Activated CD8-positive, alpha-beta memory T cell treated with anti-CD3 and anti-CD28 coated beads, Interleukin-2, amount 50 U/mL, for 4 hours (primary cell): Measurements from ENCODE around the gene TTLL11.
"Not testable (repeated sequence)": the region's sequence is repeated elsewhere in the genome, so short reads cannot be mapped to it uniquely, and the experiment has no call there.

Source experiments
- DNase-seq: peaks from one replicate; pipeline ENCODE4 v3.0.0-alpha.2; 2020

TTLL11 gene

GRCh38 chr9:122075135-122076030 lies 17.7 kb downstream of the TTLL11 start:
- no peak for DNase-seq

- DNase-seq, result no peak
These were observed 21.4 kb downstream of the TTLL11 start for GRCh38 chr9:122071715-122072114.

- DNase-seq, result no peak
These were observed 22.2 kb downstream of the TTLL11 start for GRCh38 chr9:122070728-122071515.

GRCh38 chr9:122066680-122067079 lies 26.4 kb downstream of the TTLL11 start:
- DNase-seq, result not testable (repeated sequence)

DNA sequence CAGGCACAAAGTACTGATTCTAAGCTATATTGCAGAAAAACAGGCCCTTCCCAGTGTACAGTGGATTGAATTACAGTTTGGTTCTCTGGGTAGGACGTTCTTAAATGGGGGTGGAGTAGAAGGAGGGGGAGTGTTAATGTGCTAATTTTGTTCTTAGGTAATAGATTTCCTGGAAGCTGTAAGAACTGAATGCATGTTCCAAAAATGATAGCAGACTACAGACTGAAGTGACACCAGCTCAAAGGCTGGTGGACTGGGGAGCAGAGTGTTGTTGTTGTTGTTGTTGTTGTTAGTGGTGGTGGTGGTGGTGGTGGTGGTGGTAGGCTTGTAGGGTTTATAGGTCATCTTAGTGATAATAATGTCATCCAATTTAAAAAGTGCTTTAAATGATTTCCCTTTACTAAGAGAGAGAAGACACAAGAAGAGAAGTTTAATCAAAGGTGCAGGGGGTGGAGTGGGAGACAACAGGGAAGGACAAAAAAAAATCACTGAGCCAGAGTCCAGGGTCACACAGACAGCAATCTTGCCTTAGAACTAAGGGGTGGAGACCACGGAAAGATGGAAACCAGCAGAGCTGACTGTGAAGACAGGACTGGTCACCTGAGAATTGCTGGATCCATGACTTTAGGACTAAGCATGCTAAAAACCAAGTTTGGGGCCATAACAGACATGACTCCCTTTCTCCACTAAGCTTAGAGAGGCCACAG lies 27.0 kb downstream of the TTLL11 start:
- DNase-seq, result no peak

DNA sequence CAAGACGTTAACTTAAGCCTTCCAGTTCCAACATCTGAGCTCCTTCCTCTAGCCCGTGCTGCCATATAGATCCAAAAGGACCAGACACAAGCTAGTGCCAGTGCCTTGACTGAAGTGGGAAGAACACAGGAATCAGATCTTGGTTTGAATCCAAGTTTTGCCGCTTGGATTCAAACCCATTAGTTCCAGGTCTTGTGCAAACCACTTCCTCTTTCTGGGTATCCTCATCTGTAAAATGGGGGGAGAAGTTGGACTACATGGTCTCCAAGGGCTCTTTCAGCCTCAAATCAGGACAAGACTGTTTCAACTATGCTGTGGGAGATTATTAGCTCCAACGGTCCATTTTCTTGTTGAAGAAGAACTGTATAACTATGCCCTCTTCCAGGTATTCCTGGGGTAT lies 32.6 kb downstream of the TTLL11 start:
- DNase-seq, result no peak

DNA sequence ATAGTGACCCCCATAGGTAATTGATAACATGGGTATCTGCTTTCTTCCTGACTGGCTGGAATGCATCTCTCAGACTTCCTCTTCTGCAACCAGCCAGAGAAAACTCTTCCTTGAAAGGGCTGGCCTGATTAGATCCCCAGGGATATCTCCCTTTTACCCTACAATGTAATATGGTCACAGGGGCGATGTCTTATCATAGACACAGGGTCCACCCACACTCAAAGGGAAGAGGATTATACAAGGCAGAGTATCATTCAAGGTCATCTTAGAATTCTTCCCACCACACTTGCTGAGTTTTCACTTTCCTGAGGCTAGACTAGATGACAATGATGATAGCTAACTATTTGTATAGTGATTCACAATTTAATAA lies 33.2 kb downstream of the TTLL11 start:
- no peak for DNase-seq

DNA sequence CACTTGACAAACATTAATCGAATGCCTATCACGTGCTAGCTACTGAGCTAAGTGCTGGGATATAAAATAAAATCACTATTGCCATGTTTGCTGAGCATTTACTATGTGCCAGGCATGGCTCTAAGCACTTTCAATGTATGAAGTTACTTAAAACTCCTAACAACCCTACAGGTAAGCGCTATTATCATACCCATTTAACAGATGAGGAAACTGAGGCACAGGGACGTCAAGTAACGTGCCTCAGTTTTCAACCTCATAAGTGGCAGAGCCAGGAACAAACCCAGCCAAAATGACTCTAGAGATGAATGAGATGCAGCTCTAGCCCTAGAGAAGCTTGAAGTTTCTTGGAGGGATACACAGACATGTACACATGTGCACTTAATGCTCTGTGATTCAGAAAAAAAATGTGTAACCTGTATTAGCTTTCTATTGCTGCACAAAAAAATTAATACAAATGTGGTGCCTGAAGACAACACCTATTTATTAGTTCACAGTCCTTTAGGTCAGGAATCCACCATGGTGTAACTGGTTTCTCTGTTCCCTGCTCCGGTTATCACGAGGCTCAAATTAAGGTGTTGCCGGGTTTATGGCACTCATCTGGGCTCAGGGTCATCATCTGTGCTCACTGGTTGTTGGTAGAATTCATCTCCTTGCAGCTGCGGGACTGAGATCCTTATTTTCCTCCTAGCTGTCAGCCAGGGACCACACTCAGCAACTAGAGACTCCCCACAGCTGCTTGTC lies 33.7 kb downstream of the TTLL11 start:
- DNase-seq, result no peak

GRCh38 chr9:122058709-122059108 lies 34.4 kb downstream of the TTLL11 start:
- no peak for DNase-seq

- DNase-seq, result no peak
These were observed 35.1 kb downstream of the TTLL11 start for GRCh38 chr9:122058051-122058450.

DNA sequence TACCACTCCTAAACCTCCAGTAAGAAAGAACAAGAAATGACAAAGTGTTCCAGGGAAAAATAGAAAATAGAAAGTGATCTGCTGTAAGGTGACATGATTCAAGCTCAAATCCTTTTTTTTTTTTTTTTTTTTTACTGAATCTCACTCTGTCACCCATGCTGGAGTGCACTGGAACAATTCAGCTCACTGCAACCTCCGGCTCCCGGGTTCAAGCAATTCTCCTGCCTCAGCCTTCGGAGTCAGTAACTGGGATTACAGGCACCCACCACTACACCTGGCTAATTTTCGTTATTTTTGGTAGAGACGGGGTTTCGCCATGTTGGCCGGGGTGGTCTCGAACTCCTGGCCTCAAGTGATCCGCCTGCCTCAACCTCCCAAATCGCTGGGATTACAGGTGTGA lies 35.9 kb downstream of the TTLL11 start:
- no peak for DNase-seq

DNA sequence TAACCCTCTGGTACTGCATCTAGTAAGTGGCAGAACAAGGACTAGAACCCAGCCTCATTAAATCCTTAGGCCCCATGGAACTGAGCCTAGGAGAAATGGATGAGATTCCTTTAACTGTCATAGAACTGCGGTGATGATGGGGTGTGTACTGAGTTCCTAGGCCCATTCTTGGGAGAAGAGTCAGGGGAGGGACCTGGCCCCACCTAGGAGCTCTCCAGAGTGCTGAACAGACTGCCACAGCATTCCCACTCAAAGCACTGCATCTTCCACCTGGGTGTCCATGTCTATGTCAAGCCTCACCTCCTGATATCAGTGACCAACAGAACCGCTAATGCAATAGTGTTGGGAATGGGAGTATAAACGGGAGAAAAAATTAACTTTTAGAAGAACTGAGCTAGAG lies 36.6 kb downstream of the TTLL11 start:
- DNase-seq, result no peak

DNA sequence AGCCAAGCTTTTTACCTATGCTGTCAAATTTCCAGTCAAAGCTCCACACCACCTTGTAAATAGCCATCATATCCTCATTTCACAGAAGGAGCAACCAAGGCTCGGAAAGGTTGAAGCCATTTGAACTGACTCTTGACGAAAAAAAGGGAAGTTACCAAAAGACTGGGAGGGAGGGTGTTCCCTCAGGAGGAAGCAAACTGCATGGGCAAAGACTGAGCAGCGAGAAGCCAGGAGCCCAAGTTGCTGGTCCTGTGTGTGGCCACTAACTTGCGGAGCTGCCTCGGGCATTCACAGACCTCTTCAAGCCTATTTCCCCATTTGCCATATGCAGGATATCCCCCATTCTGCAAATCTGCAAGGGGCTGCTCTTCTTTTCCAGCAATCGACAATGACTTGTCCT lies 37.4 kb downstream of the TTLL11 start:
- DNase-seq, result no peak

GRCh38 chr9:122053567-122054350 lies 39.3 kb downstream of the TTLL11 start:
- DNase-seq, result no peak

DNA sequence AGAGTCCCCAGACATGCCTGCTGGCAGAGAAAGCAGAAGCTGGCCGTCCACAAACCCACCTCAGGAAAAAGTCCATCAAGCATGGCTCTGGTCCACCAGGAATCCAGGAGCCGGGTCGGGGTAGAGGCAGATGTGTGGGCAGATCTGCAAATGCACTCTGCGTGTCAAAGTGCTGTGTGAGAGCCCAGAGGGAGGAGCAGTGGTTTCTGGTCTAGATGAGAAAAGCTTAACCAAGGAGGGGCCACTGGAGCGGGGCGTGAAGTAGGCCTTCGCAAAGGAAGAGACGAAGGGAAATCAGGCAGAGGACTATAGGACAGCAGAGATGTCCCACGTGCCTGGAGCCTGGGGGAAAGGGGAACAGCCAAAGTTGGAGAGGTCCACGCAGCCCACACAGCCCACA lies 40.0 kb downstream of the TTLL11 start:
- no peak for DNase-seq

DNA sequence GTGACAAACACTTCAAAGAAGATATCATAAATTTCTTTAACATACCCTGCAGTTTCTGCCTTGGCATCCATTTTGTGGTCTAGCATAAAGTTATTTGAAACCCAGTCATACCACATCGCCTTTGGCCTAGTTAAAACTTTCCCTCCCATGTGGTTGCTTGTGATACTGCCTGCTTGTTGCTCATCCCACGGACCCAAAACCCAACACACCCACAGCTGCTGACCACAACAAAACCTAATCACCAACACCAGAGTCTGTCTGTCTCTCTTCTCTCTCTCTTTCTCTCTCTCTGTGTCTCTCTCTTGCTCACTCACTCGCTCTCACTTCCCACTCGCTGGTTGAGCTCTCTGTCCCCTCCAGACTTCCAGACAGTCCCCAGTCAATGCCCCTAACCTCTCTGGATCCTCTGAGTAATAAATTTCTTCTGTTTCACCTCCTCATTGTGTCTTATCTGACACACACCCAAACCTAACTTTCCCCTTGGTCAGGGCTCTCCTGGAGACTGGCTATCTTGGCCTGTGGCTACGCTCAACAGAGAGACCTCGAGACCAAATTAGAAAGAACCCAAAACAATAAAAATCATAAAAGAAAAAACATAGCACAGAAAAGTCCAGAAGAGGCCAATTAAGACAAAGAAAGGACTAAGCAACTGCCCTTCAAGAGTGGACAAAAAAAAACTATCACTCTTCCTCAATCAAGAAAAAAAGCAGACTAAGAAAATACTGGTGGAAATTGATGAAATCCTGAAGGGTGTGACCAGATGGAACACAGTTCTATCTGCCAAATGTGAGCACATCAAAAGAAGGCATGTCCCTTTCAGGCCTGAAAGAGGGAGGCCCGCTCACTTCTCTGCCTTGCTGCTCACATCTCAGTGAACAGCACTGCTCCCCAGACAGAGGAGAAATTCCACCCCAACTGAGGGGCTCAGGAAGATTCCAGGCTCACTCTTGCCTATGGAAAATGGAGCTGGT lies 41.5 kb downstream of the TTLL11 start:
- DNase-seq, result no peak

DNA sequence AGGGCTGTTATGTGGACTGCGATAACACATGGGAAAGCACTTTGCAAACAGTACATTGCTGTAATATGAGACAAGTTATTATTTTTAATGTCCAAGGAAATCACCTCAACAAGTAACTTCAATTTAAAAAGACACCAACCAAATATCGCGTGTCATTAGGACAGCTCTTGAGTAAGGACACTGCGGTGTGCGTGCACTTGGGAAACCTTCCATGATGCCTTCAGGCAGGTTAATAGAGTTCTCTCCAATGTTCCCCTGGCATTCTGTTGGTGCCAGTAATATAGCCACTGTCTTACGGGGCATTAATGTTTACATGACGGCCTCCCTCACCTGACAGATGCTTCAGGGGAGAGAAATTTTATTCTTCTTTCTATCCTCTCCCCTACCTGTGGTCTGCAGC lies 42.9 kb downstream of the TTLL11 start:
- DNase-seq, result no peak

GRCh38 chr9:122042056-122042455 lies 51.1 kb downstream of the TTLL11 start:
- DNase-seq, result no peak

DNA sequence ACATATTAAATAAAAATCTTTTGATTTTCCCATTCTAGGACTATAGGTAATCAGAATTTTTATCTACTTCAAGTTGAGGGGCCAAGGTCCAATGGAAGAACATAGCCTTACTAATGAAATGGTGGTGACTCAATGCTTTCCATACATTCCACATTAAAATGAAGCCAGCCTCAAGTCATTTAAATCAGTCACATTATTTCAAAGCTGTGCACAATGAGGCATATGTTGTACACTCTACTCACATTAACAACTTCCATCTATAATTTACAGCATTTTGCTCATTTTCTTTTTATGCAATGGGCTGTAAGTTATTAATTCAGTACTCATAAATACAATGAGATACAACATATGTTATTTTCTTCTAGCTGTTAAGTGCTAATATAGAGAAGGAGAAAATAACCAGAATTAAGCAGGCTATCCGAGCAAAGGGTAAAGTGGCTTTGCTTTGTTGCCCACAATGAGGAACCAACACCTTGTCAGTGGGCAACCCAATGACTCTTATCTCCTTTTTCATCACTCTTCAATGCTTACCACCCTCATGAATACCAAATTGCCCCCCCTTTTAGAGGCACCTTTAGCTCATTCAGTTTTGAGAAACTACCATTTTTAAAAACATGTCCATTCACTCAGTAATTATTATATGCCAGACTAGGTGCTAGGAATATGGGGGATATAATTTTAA lies 52.4 kb downstream of the TTLL11 start:
- DNase-seq, result no peak

DNA sequence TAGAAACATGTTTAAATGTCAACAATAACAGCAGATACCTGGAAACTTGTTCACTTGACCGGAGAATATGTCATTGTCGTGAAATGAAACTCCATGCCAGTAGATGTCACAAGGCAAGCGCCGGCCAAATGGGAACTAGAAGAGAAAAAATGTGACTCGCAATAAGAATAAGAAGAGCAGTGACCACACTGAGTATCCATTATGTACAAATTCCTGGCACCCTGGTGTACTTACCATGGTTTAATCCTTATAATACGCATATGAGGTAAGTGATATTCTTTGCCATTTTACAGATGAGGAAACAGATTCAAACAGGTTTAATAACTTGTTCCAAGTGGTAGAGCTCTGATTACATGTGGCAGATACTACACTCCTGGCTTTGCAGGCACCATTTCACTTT lies 53.9 kb downstream of the TTLL11 start:
- DNase-seq, result no peak
